Neutrophil (primary cell): ENCODE data around the gene FNIP1.
"Not testable (repeated sequence)": the region's sequence is repeated elsewhere in the genome, so short reads cannot be mapped to it uniquely, and the experiment has no call there.

Experiments
- H3K27ac ChIP-seq: fragments of 200-600 bp; sonication (generic); 2 replicates; pipeline ENCODE4 v1.5.1; 2016; ENCODE audit warnings: mild to moderate bottlenecking, moderate library complexity
- H3K27me3 ChIP-seq: fragments of 200-600 bp; sonication (generic); 2 replicates; pipeline ENCODE4 v1.6.0; 2016; ENCODE audit warnings: mild to moderate bottlenecking
- H3K36me3 ChIP-seq: fragments of 200-600 bp; sonication (generic); 2 replicates; pipeline ENCODE4 v1.5.1; 2017
- H3K4me1 ChIP-seq, 2 experiments: fragments of 200-600 bp in 1 of 2; sonication (generic) in 1 of 2; 1 replicate in 1 of 2; 2 replicates in 1 of 2; pipeline versions ENCODE4 v1.5.1 to v1.6.1; 2013 to 2016; ENCODE audit warnings: low read depth in 1 of 2, low read length in 1 of 2, mild to moderate bottlenecking in 1 of 2, moderate library complexity in 1 of 2; ENCODE audit not compliant: control insufficient read depth in 1 of 2, insufficient read depth in 1 of 2
- H3K4me3 ChIP-seq, 2 experiments: fragments of 200-600 bp in 1 of 2; sonication (generic) in 1 of 2; 1 replicate in 1 of 2; 2 replicates in 1 of 2; pipeline ENCODE4 v1.5.1; 2013 to 2016; ENCODE audit warnings: low read depth in 1 of 2, low read length in 1 of 2, mild to moderate bottlenecking in 1 of 2, moderate library complexity in 1 of 2
- H3K9me3 ChIP-seq: fragments of 200-600 bp; sonication (generic); 2 replicates; pipeline ENCODE4 v1.5.1; 2016
- CTCF ChIP-seq: fragments of 200-600 bp; sonication (generic); IDR thresholded peaks from 2 replicates; pipeline ENCODE4 v1.5.1; 2016; ENCODE audit warnings: antibody characterized with exemption

FNIP1 gene

GRCh38 chr5:131719564-131719963, 77.3 kb downstream of the FNIP1 start:
- Histone ChIP-seq H3K4me3 (no peak overlapping the region), H3K27me3 (no peaks in the 10 kb centered on the region), H3K36me3 (peaks cover 15% of the 10 kb centered on the region), H3K9me3 (no peaks in the 10 kb centered on the region), H3K4me1 (no peaks in the 10 kb centered on the region), H3K27ac (no peak overlapping the region)
- no peak for TF ChIP-seq CTCF

GRCh38 chr5:131718487-131719014, 78.3 kb downstream of the FNIP1 start:
- no peaks in the 10 kb centered on the region for H3K27me3 ChIP-seq
- no peak for TF ChIP-seq CTCF
- H3K4me3 ChIP-seq: no peak overlapping the region
- peaks cover 24% of the 10 kb centered on the region for H3K36me3 ChIP-seq
- H3K4me1 ChIP-seq: no peaks in the 10 kb centered on the region
- no peaks in the 10 kb centered on the region for H3K9me3 ChIP-seq
- peak overlapping the region; percentile 27 for H3K27ac ChIP-seq

GRCh38 chr5:131717164-131717563, 79.7 kb downstream of the FNIP1 start:
- not testable (repeated sequence) for H3K4me3 ChIP-seq, H3K4me1 ChIP-seq, H3K27ac ChIP-seq, H3K9me3 ChIP-seq, H3K27me3 ChIP-seq
- H3K36me3 ChIP-seq: peaks cover 24% of the 10 kb centered on the region

- Histone ChIP-seq H3K27me3 (no peaks in the 10 kb centered on the region), H3K9me3 (no peaks in the 10 kb centered on the region), H3K4me3 (no peak overlapping the region), H3K4me1 (no peaks in the 10 kb centered on the region), H3K36me3 (peaks cover 24% of the 10 kb centered on the region), H3K27ac (no peak overlapping the region)
- TF ChIP-seq CTCF: no peak
Observed at GRCh38 chr5:131716650-131717049, 80.2 kb downstream of the FNIP1 start.

- peaks cover 15% of the 10 kb centered on the region for H3K36me3 ChIP-seq
- H3K27ac ChIP-seq: peak overlapping the region; percentile 64
- H3K4me3 ChIP-seq: no peak overlapping the region
- H3K9me3 ChIP-seq: no peaks in the 10 kb centered on the region
- TF ChIP-seq CTCF: no peak
- H3K4me1 ChIP-seq: peaks cover 16 to 17% of the 10 kb centered on the region in 2 experiments
- H3K27me3 ChIP-seq: no peaks in the 10 kb centered on the region
Observed at GRCh38 chr5:131710391-131710790, 86.4 kb downstream of the FNIP1 start.

- H3K9me3 ChIP-seq: no peaks in the 10 kb centered on the region
- no peaks in the 10 kb centered on the region for H3K27me3 ChIP-seq
- peaks cover 16 to 17% of the 10 kb centered on the region in 2 experiments for H3K4me1 ChIP-seq
- no peak for TF ChIP-seq CTCF
- no peak overlapping the region for H3K4me3 ChIP-seq
- peaks cover 8% of the 10 kb centered on the region for H3K36me3 ChIP-seq
- no peak overlapping the region for H3K27ac ChIP-seq
Observed at GRCh38 chr5:131709043-131709442, 87.8 kb downstream of the FNIP1 start.
